ENCODE results near the gene KRT84. TPM values are rescaled to one million over a fixed set of nuclear protein-coding genes. Genes with fewer than 3 reads are reported as not detected.

KRT84 gene
- total RNA-seq, 1 experiment from 2014 or later: not detected

GRCh38 chr12:52331039-52331438, 54.4 kb downstream of the KRT84 start:
- ChIA-PET CTCF (interaction anchor here (1.0 to 1.5 kb wide), 3 partner anchors 15 to 548 kb away, joined by 3 to 5 read pairs (median 3); no protein-coding TSS in a partner anchor), POLR2A (interaction anchor here (0.6 to 1.2 kb wide), 2 partner anchors 51 to 93 kb away, joined by 3 to 5 read pairs; no protein-coding TSS in a partner anchor), RAD21 (ENCODE audit: low non-redundant PET in 1 of 2, low total read pairs in 2 of 2, uncharacterized antibody in 2 of 2, unreplicated experiment in 2 of 2) (no interaction called here)
- ATAC-seq (no peak), DNase-seq (ENCODE audit: low read depth, low spot score) (no peak)
- no peak overlapping the region for H3K4me3 ChIP-seq (replicated peaks in 1 of 2; ENCODE audit: low read depth in 1 of 2, low read length in 2 of 2)
- H3K9ac ChIP-seq (ENCODE audit: low read length): no peak overlapping the region
- TF ChIP-seq ZNF274 (IDR thresholded peaks at IDR 0.05; ENCODE audit: low read depth, low read length) (no peak), EZH2 (IDR thresholded peaks at IDR 0.05) (no peak), ZBTB33 (IDR thresholded peaks at IDR 0.05; ENCODE audit: extremely low read depth, insufficient replicate concordance, low read length) (no peak), CBX3 (IDR thresholded peaks at IDR 0.05; ENCODE audit: low read depth) (no peak), ZFX (IDR thresholded peaks at IDR 0.05) (no peak), YY1 (IDR thresholded peaks at IDR 0.05; ENCODE audit: extremely low read depth, insufficient replicate concordance, low read depth, low read length) (no peak), SP1 (IDR thresholded peaks at IDR 0.05; ENCODE audit: low read depth) (no peak), ATF3 (IDR thresholded peaks at IDR 0.05) (no peak), FOSL1 (IDR thresholded peaks at IDR 0.05; ENCODE audit: low read depth) (no peak), TCF7L2 (IDR thresholded peaks at IDR 0.05; ENCODE audit: borderline replicate concordance, extremely low read depth, insufficient read depth, insufficient read length) (no peak), POLR2A (IDR thresholded peaks at IDR 0.05; ENCODE audit: borderline replicate concordance, extremely low read depth, insufficient read depth, insufficient read length) (no peak), RAD21 (IDR thresholded peaks at IDR 0.05; ENCODE audit: low read depth) (no peak), POLR2AphosphoS5 (IDR thresholded peaks at IDR 0.05; ENCODE audit: low read depth, low read length) (no peak), CEBPB (IDR thresholded peaks at IDR 0.05; ENCODE audit: low read depth) (no peak), SRF (IDR thresholded peaks at IDR 0.05; ENCODE audit: low read depth) (no peak), EGR1 (IDR thresholded peaks at IDR 0.05; ENCODE audit: low read depth) (no peak), REST (IDR thresholded peaks at IDR 0.05; ENCODE audit: low read depth) (no peak), EZH2phosphoT487 (IDR thresholded peaks at IDR 0.05; ENCODE audit: borderline replicate concordance) (no peak), SIN3A (IDR thresholded peaks at IDR 0.05; ENCODE audit: low read depth) (no peak), JUND (IDR thresholded peaks at IDR 0.05) (no peak)
- BruUV-seq (replicated peaks): no TSS peak
- no peaks in the 10 kb centered on the region for H3K9me2 ChIP-seq (ENCODE audit: insufficient read depth)
- no peaks in the 10 kb centered on the region for H3K36me3 ChIP-seq (ENCODE audit: control insufficient read depth in 1 of 2, insufficient read depth in 2 of 2, low read length in 2 of 2)
- no peak overlapping the region for H3K4me2 ChIP-seq (ENCODE audit: low read length)
- H4K20me1 ChIP-seq (ENCODE audit: insufficient read depth): no peaks in the 10 kb centered on the region
- no peak overlapping the region for H2AFZ ChIP-seq (ENCODE audit: low read depth, low read length, poor library complexity, severe bottlenecking)
- no peaks in the 10 kb centered on the region for H3K79me2 ChIP-seq (ENCODE audit: insufficient read depth, low read length)
- no peaks in the 10 kb centered on the region for H3K27me3 ChIP-seq (ENCODE audit: insufficient read depth, low read length)
- intact Hi-C loops (cut with micrococcal nuclease): no loop called here
- H3K9me3 ChIP-seq (ENCODE audit: control insufficient read depth in 1 of 2, insufficient read depth in 1 of 2, low read depth in 1 of 2, low read length in 2 of 2): no peaks in the 10 kb centered on the region
- H3K27ac ChIP-seq (ENCODE audit: low read depth, low read length): no peak overlapping the region
- peaks cover 0 to 15% of the 10 kb centered on the region in 2 experiments; a peak in 2 of 4 replicates for H3K4me1 ChIP-seq (ENCODE audit: control insufficient read depth in 1 of 2, insufficient read depth in 2 of 2, low read length in 2 of 2)

Measured in HCT116 (cell line).